Measurements from ENCODE around the gene PRAMEF12. TPM values are rescaled to one million over a fixed set of nuclear protein-coding genes. Genes with fewer than 3 reads are reported as not detected.

PRAMEF12 gene
- total RNA-seq, 1 donor from 2014 or later: not detected

DNA sequence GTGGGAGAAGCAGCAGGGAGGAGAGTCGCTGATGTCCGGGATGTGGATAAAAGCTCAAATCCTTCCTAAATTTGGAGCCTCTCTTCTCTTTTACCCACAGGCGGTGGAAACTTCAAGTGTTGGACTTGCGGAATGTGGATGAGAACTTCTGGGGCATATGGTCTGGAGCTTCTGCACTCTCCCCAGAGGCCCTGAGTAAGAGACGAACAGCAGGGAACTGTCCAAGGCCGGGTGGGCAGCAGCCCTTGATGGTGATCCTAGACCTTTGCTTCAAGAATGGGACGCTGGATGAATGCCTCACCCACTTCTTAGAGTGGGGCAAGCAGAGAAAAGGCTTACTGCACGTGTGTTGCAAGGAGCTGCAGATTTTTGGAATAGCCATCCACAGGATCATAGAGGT, 1.9 kb downstream of the PRAMEF12 start:
- no peak overlapping the region for H3K27ac Mint-ChIP-seq
- H3K36me3 Mint-ChIP-seq: no peaks in the 10 kb centered on the region
- Histone ChIP-seq H3K9me3 (ENCODE audit: low read depth) (no peaks in the 10 kb centered on the region), H3K36me3 (no peaks in the 10 kb centered on the region), H3K4me2 (no peak overlapping the region), H3K79me2 (ENCODE audit: low read depth) (no peaks in the 10 kb centered on the region), H3K9ac (no peak overlapping the region), H3K27me3 (no peaks in the 10 kb centered on the region), H3K4me3 (no peak overlapping the region), H3K27ac (no peak overlapping the region), H4K20me1 (ENCODE audit: low read depth) (no peaks in the 10 kb centered on the region), H3K4me1 (no peaks in the 10 kb centered on the region), H3F3A (ENCODE audit: low read depth) (no peaks in the 10 kb centered on the region), H2AFZ (replicated peaks) (no peak overlapping the region)
- no peaks in the 10 kb centered on the region for H3K4me1 Mint-ChIP-seq
- TF ChIP-seq EZH2phosphoT487 (IDR thresholded peaks at IDR 0.05) (no peak), EZH2 (IDR thresholded peaks at IDR 0.05) (no peak)
- TF ChIP-seq, protein P1, sequence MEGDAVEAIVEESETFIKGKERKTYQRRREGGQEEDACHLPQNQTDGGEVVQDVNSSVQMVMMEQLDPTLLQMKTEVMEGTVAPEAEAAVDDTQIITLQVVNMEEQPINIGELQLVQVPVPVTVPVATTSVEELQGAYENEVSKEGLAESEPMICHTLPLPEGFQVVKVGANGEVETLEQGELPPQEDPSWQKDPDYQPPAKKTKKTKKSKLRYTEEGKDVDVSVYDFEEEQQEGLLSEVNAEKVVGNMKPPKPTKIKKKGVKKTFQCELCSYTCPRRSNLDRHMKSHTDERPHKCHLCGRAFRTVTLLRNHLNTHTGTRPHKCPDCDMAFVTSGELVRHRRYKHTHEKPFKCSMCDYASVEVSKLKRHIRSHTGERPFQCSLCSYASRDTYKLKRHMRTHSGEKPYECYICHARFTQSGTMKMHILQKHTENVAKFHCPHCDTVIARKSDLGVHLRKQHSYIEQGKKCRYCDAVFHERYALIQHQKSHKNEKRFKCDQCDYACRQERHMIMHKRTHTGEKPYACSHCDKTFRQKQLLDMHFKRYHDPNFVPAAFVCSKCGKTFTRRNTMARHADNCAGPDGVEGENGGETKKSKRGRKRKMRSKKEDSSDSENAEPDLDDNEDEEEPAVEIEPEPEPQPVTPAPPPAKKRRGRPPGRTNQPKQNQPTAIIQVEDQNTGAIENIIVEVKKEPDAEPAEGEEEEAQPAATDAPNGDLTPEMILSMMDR (IDR thresholded peaks at IDR 0.05): no peak
- no peak overlapping the region for H3K4me3 Mint-ChIP-seq
- H3K27me3 Mint-ChIP-seq (ENCODE audit: insufficient read depth, low read depth): peaks cover 7% of the 10 kb centered on the region
- DNase-seq (ENCODE audit: low spot score): no peak
- H3K9me3 Mint-ChIP-seq: peaks cover 3% of the 10 kb centered on the region

DNA sequence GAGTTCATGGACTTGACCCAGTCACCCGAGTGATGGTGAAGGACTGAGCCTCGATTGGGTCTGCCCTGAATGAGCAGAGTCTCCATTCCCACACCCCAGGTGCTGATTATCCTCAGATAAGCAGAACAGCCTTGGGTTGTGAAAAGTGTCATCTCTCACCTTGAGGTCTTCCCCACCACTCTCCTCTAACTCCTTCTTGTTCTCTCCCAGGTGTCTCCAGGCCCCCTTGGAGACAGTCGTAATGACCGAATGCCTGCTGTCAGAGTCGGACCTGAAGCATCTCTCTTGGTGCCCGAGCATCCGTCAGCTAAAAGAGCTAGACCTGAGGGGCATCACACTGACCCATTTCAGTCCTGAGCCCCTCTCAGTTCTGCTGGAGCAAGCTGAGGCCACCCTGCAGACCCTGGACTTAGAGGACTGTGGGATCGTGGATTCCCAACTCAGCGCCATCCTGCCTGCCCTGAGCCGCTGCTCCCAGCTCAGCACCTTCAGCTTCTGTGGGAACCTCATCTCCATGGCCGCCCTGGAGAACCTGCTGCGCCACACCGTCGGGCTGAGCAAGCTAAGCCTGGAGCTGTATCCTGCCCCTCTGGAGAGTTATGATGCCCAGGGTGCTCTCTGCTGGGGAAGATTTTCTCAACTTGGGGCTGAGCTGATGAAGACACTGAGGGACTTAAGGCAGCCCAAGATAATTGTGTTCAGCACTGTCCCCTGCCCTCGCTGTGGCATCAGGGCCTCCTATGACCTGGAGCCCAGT, 3.4 kb downstream of the PRAMEF12 start:
- no peak for TF ChIP-seq EZH2 (IDR thresholded peaks at IDR 0.05)
- Histone ChIP-seq H3K4me2 (no peak overlapping the region), H3K9me3 (ENCODE audit: low read depth) (no peaks in the 10 kb centered on the region), H3K36me3 (no peaks in the 10 kb centered on the region), H2AFZ (replicated peaks) (no peak overlapping the region), H3F3A (ENCODE audit: low read depth) (no peaks in the 10 kb centered on the region), H3K4me3 (no peak overlapping the region), H3K27me3 (no peaks in the 10 kb centered on the region), H3K79me2 (ENCODE audit: low read depth) (no peaks in the 10 kb centered on the region), H4K20me1 (ENCODE audit: low read depth) (no peaks in the 10 kb centered on the region), H3K27ac (no peak overlapping the region), H3K9ac (no peak overlapping the region), H3K4me1 (peaks cover 3% of the 10 kb centered on the region)
- Mint-ChIP-seq H3K36me3 (no peaks in the 10 kb centered on the region), H3K9me3 (no peaks in the 10 kb centered on the region), H3K4me3 (no peak overlapping the region), H3K4me1 (no peaks in the 10 kb centered on the region), H3K27me3 (ENCODE audit: insufficient read depth, low read depth) (peaks cover 7% of the 10 kb centered on the region), H3K27ac (no peak overlapping the region)
- DNase-seq (ENCODE audit: low spot score): no peak

DNA sequence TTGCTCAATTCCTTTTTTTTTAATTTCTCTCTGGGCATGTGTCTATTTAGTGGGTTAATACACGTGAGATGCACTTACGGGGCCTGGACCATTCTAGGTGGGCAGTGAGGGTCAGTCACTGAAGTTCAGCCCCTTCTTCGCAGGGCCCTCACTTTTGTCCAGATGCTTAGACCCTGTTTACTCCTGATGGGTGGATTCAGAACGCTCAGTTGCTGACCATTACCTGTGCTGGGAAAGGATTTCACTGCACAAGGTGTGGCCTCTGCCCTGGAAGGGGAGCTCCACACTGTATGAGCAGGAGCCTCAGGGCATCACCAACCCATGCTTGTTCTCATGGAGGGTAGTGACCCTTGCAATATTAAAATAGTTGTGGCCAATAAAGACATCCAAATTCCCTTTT, 4.5 kb downstream of the PRAMEF12 start:
- Histone ChIP-seq H3K79me2 (ENCODE audit: low read depth) (no peaks in the 10 kb centered on the region), H3K36me3 (no peaks in the 10 kb centered on the region), H3K4me3 (no peak overlapping the region), H3F3A (ENCODE audit: low read depth) (peaks cover under 1% of the 10 kb centered on the region), H3K9ac (no peak overlapping the region), H4K20me1 (ENCODE audit: low read depth) (no peaks in the 10 kb centered on the region), H3K27me3 (no peaks in the 10 kb centered on the region), H3K4me2 (no peak overlapping the region), H2AFZ (replicated peaks) (no peak overlapping the region), H3K4me1 (peaks cover 6% of the 10 kb centered on the region), H3K27ac (no peak overlapping the region), H3K9me3 (ENCODE audit: low read depth) (no peaks in the 10 kb centered on the region)
- no peak for TF ChIP-seq EZH2 (IDR thresholded peaks at IDR 0.05)
- TF ChIP-seq EZH2phosphoT487 (IDR thresholded peaks at IDR 0.05): no peak
- TF ChIP-seq, protein P1 (IDR thresholded peaks at IDR 0.05): no peak
- H3K4me1 Mint-ChIP-seq: no peaks in the 10 kb centered on the region
- DNase-seq (ENCODE audit: low spot score): no peak
- no peak overlapping the region for H3K27ac Mint-ChIP-seq
- no peak overlapping the region for H3K4me3 Mint-ChIP-seq
- H3K36me3 Mint-ChIP-seq: no peaks in the 10 kb centered on the region
- H3K27me3 Mint-ChIP-seq (ENCODE audit: insufficient read depth, low read depth): peaks cover 7% of the 10 kb centered on the region
- H3K9me3 Mint-ChIP-seq: no peaks in the 10 kb centered on the region

DNA sequence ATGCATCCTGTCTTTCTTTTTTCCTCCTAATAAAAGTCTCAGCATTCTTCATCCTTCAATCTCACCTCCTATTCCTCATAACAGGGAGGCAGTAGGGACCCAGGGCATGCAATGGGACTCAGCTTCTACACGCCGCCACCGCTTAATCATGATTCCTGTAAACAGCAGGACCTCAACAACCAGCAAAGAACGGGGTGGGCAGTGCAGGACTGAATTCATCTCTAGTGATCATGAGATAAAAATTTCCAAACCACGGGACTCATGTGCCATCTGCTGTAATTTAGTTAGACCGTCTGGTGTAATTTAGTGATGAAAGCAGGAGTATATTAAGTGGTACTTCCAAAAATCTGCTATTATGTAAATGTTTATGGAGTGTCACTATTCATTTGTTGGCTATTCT, 5.4 kb downstream of the PRAMEF12 start:
- Histone ChIP-seq H3K36me3 (no peaks in the 10 kb centered on the region), H2AFZ (replicated peaks) (no peak overlapping the region), H3K27me3 (no peaks in the 10 kb centered on the region), H4K20me1 (ENCODE audit: low read depth) (no peaks in the 10 kb centered on the region), H3K9ac (no peak overlapping the region), H3K4me1 (peaks cover 6% of the 10 kb centered on the region), H3K79me2 (ENCODE audit: low read depth) (no peaks in the 10 kb centered on the region), H3K9me3 (ENCODE audit: low read depth) (peaks cover under 1% of the 10 kb centered on the region), H3K4me3 (no peak overlapping the region), H3F3A (ENCODE audit: low read depth) (peaks cover 5% of the 10 kb centered on the region), H3K4me2 (no peak overlapping the region), H3K27ac (no peak overlapping the region)
- H3K4me1 Mint-ChIP-seq: no peaks in the 10 kb centered on the region
- TF ChIP-seq EZH2 (IDR thresholded peaks at IDR 0.05) (no peak), EZH2phosphoT487 (IDR thresholded peaks at IDR 0.05) (no peak)
- TF ChIP-seq, protein P1 (IDR thresholded peaks at IDR 0.05): no peak
- H3K27ac Mint-ChIP-seq: no peak overlapping the region
- H3K4me3 Mint-ChIP-seq: no peak overlapping the region
- DNase-seq (ENCODE audit: low spot score): no peak
- H3K36me3 Mint-ChIP-seq: no peaks in the 10 kb centered on the region
- H3K27me3 Mint-ChIP-seq (ENCODE audit: insufficient read depth, low read depth): peaks cover 7% of the 10 kb centered on the region
- H3K9me3 Mint-ChIP-seq: peaks cover 2% of the 10 kb centered on the region

Data from neural progenitor cell (in vitro differentiated cells).